GM10248 (cell line): ENCODE measurements around the gene STX16.
"Not testable (repeated sequence)": the region's sequence is repeated elsewhere in the genome, so short reads cannot be mapped to it uniquely, and the experiment has no call there.

Experiments
- CTCF ChIA-PET: fragments of 300-600 bp; sonication (Branson Sonifier 250); formaldehyde crosslinking; extraction: SDS; loops from one replicate; lab custom pipeline; 2021; ENCODE audit warnings: antibody characterized with exemption; lab: Yijun Ruan, JAX
- POLR2A ChIA-PET: fragments of 350-650 bp; sonication (Branson Sonifier 250); formaldehyde crosslinking; extraction: SDS; loops from one replicate; lab custom pipeline; 2020; ENCODE audit warnings: antibody characterized with exemption; lab: Yijun Ruan, JAX
- DNase-seq: peaks from one replicate; pipeline ENCODE4 v3.0.0; 2012; ENCODE audit errors: extremely low spot score
- TF ChIP-seq, protein P1 (sequence below): IDR thresholded peaks from 2 replicates; pipeline ENCODE4 v1.5.1; 2012; ENCODE audit warnings: mild to moderate bottlenecking, low read depth; ENCODE audit errors: extremely low read depth, missing control alignments, control extremely low read depth

The STX16 gene

DNA sequence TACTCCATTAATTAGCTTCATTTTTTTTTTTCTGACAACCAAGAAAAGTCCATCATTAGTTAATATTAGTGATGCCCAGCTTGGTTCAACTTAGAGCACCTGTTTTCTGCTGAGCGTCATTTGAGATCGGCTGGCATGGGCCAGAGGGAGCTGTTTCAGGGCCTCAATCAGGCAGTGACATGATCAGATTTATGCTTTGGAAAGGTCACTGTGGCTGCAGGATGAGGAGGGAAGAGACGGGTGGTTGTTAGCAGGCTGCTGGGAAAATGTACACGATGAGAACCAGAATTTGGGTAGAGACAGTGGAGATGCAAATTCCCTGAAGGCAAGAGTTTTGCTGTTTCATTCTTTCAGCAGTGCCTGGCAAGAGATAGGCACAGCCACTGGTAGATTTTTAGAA lies 4.4 kb upstream of the STX16 start:
- ChIA-PET CTCF (interaction anchor here (1.3 to 1.5 kb wide), 2 partner anchors 10 to 18 kb away, joined by 3 to 4 read pairs; no protein-coding TSS in a partner anchor), POLR2A (no interaction called here)
- TF ChIP-seq, protein P1, sequence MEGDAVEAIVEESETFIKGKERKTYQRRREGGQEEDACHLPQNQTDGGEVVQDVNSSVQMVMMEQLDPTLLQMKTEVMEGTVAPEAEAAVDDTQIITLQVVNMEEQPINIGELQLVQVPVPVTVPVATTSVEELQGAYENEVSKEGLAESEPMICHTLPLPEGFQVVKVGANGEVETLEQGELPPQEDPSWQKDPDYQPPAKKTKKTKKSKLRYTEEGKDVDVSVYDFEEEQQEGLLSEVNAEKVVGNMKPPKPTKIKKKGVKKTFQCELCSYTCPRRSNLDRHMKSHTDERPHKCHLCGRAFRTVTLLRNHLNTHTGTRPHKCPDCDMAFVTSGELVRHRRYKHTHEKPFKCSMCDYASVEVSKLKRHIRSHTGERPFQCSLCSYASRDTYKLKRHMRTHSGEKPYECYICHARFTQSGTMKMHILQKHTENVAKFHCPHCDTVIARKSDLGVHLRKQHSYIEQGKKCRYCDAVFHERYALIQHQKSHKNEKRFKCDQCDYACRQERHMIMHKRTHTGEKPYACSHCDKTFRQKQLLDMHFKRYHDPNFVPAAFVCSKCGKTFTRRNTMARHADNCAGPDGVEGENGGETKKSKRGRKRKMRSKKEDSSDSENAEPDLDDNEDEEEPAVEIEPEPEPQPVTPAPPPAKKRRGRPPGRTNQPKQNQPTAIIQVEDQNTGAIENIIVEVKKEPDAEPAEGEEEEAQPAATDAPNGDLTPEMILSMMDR: no peak
- no peak for DNase-seq

DNA sequence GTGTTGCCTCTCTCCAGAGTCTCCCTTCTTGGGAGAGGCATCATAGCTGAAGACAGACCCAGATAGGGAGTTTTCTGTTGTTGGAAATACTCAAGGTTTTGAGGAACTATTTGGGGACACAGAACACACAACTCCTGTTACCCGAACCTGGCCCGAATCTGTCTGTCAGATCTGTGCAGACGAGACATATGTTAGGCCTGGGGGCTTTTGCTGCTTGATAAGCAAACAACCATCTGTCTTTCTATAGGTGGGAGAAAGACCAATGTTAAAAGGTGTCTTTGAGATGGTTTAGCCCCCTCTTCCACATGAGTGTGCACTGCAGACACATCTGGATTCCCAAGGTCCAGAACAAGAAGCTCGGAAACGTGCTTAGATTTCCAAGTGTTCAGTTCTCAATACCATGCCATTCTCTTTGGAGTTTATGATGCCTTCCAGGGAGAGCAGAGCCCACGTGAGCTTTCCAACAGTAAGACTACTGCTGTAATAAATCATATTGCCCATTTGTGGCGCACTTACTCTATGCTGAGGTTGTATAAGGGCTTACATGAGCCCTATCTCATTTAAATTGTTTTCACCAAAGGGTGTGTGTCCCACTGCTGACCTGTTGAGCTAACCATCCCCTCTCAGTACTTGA lies 3.8 kb upstream of the STX16 start:
- POLR2A ChIA-PET: no interaction called here
- no peak for DNase-seq
- CTCF ChIA-PET: interaction anchor here (1.2 to 1.5 kb wide), 4 partner anchors 9 to 166 kb away, joined by 3 to 4 read pairs (median 3); no protein-coding TSS in a partner anchor
- TF ChIP-seq, protein P1: peak; percentile 10

DNA sequence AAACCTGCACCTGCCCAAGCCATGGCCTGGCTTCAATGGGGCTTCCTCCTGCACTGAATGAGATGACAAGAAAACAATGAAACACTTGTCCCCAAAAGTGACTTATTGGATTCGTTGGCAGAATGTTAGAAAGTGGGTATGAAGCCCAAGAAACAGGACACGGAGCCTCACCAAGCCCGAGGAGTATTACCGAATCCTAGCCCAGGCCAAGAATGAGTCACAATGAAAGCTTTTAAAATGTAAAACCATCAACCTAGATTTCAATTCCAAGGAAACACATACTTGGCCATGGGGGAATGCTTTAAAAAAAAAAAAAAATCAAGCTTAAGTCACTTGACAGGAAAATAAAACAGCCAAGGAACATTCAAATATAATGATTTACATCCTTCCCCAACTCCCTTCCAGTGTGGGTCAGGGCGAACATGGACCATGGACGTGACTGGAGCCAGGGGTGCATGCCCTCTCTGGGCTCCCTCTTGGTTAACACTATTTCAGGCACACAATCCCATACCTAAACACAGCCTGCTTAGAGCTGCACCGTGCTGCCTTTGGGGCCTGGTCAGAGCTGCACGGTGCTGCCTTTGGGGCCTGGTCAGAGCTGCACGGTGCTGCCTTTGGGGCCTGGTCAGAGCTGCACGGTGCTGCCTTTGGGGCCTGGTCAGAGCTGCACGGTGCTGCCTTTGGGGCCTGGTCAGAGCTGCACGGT lies 3.1 kb upstream of the STX16 start:
- DNase-seq: no peak
- ChIA-PET POLR2A (no interaction called here), CTCF (interaction anchor here (1.2 to 1.5 kb wide), 4 partner anchors 9 to 167 kb away, joined by 3 to 4 read pairs (median 3); no protein-coding TSS in a partner anchor)
- TF ChIP-seq, protein P1: no peak

DNA sequence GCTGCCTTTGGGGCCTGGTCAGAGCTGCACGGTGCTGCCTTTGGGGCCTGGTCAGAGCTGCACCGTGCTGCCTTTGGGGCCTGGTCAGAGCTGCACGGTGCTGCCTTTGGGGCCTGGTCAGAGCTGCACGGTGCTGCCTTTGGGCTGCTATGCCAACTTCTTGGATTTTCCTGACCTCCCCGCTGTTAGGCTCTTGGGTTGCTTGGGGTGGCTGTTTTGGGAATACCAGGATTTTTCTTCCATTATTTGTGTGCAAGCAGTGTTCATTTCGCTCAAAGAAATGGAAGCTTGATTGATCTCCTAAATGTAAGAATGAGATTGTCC lies 2.6 kb upstream of the STX16 start:
- DNase-seq, POLR2A ChIA-PET: not testable (repeated sequence)
- CTCF ChIA-PET: interaction anchor here (1.2 kb wide), 1 partner anchor 16 kb away, joined by 3 read pairs; no protein-coding TSS in a partner anchor

DNA sequence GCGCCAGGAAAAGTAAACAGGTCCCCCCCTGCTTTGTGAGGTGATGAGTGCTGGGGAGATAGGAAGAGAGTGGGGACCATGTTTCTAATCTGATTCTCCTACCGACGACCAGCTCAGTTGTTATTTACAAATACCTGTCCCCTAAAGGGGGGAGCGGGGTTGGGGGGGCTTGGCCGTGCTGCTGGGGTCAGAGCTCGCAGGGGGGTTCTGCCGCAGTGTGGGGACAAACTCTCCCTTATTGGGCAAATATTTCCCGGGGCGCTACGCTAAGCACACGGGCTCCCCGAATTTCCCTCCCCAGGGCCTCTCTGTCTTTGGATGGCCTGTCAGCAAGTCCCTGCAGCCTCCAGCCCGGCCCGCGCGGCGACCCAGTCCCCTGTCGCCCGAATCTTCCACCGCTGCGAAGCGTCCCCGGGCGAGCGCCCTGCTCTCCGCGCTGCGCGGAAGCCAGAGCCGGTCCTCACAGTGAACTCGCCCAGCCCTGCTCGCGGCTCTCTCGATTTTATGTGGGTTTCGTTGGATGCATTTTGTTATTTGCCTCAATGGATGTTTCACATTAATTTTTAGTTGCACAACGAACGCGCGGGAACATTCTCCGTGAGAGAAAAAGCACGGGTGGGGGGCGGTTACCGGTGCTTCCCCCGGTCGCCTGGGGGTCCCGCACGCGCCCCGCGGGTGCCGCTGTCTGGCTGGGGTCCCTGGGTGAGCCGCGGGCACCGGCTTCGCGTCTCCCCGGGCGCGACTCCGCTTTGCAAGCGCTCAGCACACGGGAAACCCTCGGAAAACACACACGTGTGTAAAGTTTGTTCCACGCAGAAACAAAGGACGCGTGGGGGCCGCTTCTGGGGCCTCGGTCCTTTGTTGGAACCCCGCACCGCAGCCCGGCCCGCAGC lies 1.5 kb upstream of the STX16 start:
- POLR2A ChIA-PET: no interaction called here
- CTCF ChIA-PET: interaction anchor here (0.6 to 2.0 kb wide), 5 partner anchors 10 to 202 kb away, joined by 3 to 15 read pairs (median 3); partner anchors contain the start of genes GNAS and GNAS-AS1
- DNase-seq: no peak
- TF ChIP-seq, protein P1: no peak

DNA sequence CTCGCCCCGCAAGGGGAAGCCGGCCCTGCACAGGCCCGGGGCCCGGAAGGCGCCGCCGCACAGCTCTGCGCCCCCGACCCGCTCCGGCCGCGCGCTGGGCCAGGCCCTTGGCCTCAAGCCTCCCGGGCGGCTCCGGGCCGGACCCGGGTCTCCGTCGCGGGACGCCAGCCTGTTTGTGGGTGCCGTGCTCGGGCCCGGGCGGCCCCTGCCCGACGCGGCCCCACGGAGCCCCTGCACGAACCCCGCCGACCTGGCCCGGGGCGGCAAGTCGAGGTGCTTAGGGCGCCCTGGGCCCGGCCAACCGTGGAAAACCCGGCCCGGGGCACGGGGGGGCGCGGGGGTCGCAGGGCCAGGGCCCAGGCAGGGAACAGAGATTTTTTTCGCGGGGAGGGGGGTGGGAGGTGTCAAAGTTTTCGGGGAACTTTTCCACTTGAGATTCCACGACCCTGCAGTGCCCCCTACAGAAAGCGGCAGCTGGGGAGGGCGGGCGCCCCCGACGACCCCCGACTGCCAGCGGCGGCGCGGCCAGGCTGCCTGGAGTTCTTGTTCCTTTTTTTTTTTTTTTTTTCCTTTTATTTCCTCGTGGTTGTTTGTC lies 805 bp upstream of the STX16 start:
- peak; percentile 65 for DNase-seq
- TF ChIP-seq, protein P1: peak; percentile 59
- POLR2A ChIA-PET: interaction anchor here (0.6 to 1.3 kb wide), 4 partner anchors 18 to 983 kb away, joined by 3 to 7 read pairs (median 4); no protein-coding TSS in a partner anchor
- CTCF ChIA-PET: interaction anchor here (0.6 to 2.4 kb wide), 17 partner anchors 10 to 558 kb away, joined by 3 to 15 read pairs (median 4); partner anchors contain the start of genes ATP5F1E, GNAS, GNAS-AS1 and NPEPL1
